Kidney tubule cell (primary cell): Measurements from ENCODE around the gene TSSK2.

ENCODE experiments used
- DNase-seq: peaks from one replicate; pipeline ENCODE4 v3.0.0-alpha.2; 2018; ENCODE audit warnings: low spot score

The TSSK2 gene

DNA sequence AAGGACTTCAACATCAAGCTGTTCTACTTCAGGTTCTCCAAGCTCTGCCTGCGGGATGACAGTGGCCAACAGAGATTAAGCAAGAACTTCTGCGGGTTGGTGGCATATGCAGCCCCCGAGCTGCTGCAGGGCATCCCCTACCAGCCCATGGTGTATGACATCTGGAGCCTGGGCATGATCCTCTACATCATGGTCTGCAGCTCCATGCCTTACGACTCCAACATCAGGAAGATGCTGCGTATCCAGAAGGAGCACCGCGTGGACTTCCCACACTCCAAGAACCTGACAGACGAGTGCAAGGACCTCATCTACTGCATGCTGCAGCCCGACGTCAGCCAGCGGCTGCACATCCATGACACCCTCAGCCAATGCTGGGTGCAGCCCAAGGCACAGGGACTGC lies 6.1 kb upstream of the TSSK2 start:
- no peak for DNase-seq

DNA sequence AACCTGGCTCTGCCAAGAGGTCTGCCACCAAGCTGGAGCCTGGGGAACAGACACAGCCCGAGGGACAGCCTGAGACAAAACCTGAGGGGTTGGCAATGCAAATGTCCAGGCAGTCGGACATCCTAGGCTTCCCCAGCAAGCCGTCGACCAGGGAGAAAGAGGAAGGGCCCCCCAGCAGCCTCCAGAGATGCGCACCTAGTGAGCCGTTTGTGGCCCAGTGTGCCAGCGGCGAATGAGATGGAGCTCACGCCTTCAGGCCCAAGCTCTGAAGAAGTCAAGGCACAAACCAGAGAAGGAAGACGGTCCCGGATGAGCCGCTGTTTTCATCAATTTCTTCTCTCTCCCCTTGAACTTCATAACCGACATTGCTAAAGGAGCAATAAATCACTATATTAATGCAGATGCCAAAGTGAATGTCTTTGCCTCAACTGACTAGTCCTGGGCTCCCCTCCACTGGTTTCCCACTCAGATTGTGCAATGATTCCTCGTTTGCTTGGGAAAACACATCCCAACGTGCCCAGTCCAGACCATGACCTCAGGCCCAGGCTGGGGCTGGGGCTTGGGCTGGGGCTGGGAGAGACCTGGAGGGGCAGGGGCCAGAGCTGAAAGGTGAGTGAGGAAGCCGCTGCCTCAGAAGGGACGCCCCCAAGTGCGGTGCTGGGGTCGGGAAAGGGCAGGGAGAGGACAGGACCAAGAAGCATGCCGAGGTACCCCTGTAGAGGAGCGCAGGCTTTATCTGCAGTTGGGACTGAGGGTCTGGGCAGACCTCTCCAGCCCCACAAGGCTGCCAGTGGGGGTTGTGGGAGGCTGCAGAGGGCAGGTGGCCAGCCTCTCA lies 5.4 kb upstream of the TSSK2 start:
- DNase-seq, result no peak

DNA sequence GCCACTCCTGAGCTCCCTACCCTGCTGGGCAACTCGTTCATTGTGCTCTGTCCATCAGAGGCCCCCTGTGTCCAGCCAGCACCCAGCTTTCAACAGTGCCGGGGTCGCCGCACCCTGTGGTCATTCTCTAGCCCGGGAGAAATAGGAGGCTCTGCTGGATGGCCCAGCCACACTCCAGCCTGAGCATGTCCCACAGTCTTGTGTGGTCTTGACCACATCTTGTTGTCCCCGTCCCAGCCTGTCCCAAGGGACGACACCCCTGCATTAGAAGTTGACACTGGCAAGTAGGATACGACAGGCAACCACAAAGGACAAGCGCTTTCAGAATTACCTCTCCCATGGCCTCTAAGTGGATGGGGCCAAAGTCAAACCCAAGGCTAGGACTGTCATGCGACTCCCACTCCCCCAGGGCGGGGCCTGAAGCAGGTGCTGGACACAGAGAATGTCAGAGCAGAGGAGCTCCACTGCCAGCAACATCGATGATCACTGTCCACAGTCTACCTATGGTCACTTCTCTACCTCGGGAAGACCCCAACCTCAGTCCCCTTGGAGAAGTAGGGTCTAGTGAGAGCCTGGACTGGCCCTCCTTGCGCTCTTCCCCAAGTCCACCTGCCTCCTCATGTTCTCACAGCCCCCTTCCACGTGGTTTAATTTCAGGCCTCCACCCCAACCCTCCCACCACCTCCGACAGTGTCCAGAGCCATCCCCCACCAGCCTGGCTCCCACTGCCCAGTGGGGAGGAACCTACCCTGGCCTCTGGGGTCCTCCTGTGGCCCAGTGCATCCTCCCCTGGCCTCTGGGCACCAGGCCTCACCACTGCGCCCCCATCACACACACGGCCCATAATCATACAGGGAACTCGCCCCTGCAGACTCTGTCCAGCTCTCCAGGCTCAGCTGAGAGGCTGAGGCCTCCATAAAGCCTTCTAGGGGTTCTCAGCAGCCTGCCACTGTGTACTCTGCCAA lies 4.5 kb upstream of the TSSK2 start:
- no peak for DNase-seq

DNA sequence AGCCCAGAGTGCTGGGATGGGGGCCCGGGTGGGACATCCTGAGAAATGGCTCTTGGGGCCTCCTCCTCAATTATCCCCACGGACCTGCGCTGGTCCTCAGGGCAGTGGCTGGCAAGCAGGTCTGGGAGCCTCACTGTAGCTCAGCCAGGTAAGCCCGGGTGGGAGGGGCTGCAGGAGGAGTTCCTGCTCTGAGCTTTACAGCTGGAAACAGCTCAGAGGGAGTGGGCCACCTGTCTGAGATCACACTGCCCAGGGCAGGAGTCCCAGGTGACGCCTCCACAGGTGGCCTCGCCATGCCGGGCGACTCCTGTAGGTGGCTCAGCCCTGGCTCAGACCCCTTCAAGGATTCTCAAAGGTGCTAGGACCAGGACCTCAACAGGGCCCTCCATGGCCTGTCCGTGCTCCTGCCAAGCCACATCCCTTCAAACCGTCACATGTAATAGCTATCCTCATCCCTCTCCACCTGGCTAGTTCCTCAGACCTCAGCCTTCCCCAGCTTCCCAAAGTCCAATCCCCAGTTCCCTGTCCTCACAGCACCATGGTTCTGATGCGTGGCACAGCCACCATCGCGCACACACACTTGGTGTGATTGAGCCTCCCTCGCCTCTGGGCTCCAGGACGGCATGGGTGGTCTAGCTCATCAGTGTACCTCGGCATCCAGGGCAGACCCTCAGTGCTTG lies 3.6 kb upstream of the TSSK2 start:
- DNase-seq, result no peak

DNA sequence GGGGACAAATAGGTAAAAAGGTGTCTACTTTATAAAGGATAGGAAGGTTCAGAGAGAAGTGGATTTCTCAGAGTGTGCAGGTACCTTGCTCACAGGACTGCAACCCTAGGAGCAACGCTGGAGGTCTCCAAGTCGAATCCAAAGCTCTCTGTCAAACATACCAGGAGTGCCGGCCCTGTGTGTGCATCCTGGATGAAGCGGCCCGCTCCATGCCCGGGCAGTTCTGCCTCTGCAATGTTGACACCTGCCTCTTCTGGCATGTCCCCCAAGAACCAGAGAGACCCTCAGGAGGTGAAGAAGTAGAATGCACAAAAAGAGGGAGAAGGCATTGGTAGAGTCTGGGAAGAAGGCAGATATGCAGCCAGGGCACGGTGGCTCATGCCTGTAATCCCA lies 3.1 kb upstream of the TSSK2 start:
- no peak for DNase-seq

DNA sequence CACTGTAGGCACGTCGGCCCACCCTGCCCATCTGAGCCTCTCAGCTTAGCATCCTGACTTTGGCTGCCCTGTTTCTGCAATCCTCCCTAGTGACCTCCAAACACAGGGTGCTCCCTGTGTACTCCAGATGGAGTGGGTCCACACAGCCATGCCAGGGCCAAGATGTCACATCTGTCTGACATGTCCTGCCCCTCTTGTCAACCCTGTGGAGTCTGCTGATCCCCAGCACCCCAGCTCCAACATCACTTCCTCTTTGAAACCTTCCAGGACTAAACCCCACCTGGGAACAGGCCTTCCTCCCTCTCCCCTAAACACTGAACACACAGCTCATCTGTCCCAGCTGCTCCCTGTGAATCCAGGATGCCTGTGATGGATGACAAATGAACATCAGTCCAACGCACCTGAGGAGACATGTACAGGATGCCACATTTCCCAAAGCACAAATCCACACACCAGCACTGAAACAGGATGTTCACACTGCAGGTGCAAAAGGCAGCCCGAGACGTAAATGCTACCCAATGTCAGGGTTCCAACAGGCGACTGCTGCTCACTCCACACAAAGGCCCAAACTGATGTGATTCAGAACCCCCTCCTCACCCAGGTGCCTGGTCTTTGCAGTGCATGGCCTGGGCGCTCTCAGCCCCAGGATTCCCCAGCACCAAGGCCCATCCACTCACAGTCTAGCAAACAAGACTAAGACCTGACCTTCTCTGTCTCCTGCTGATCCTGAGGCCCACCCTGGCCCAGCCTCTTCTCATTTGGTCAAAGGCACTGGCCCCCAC lies 2.0 kb upstream of the TSSK2 start:
- no peak for DNase-seq

DNA sequence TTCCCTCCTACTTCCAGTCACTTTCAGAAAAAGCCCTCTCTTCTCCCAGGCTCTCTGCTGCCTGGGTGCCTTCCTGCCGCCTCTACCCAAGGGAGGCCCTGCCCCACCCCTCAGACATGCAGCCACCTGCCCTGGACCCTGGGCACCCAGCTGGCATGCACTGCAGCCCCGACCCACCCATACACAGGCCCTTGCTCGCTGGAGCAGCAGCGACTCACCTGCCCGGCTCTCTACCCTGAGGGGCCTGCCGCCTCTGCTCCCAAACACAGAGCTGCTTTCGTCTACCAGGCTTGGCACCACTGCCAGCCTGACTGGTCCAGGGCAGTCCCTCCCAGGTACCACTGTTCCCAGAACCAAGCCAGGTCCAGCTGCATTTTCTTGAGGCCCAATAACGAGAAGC lies 1.2 kb upstream of the TSSK2 start:
- no peak for DNase-seq

DNA sequence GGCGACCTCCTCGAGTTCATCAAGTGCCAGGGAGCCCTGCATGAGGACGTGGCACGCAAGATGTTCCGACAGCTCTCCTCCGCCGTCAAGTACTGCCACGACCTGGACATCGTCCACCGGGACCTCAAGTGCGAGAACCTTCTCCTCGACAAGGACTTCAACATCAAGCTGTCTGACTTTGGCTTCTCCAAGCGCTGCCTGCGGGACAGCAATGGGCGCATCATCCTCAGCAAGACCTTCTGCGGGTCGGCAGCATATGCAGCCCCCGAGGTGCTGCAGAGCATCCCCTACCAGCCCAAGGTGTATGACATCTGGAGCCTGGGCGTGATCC lies 542 bp downstream of the TSSK2 start:
- no peak for DNase-seq

DNA sequence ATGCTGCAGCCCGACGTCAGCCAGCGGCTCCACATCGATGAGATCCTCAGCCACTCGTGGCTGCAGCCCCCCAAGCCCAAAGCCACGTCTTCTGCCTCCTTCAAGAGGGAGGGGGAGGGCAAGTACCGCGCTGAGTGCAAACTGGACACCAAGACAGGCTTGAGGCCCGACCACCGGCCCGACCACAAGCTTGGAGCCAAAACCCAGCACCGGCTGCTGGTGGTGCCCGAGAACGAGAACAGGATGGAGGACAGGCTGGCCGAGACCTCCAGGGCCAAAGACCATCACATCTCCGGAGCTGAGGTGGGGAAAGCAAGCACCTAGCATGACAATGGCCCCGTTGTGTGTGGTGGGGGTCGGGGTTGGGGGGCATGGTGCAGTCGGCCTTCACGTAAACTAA lies 1.0 kb downstream of the TSSK2 start:
- no peak for DNase-seq

DNA sequence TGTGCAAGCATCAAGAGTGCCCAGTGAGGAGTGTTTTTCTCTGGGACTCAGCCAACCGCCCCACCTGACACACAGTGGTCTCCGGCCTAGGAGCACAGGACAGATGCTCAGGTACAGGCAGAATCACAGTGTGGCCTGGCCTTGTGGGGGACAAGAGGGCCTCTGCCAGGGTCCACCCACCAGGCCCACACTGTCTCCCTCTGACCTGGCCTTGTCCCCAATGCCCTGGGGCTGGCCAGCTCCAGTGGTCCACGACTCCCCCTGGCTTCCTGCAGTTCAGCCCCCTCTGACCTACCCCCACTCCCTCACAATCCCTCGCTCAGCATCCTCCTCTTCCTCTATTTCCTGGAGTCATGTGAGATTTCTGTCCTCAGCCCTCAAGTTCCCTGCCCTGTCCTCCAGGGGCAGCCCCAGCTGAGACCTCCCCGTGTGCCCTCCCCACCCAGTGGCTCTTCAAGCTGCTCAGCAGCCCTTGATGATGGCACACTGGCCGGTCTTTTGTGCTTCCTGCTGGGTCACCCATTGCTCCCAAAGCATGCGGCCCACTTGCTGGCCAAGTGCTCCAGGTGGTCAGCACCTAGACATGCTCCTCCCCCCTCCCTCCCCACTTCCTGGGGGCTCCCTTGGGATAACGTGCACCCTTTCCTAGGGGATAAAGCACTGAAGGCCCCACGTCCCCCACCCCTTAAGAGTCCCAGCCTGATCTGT lies 1.7 kb downstream of the TSSK2 start:
- DNase-seq, result no peak

DNA sequence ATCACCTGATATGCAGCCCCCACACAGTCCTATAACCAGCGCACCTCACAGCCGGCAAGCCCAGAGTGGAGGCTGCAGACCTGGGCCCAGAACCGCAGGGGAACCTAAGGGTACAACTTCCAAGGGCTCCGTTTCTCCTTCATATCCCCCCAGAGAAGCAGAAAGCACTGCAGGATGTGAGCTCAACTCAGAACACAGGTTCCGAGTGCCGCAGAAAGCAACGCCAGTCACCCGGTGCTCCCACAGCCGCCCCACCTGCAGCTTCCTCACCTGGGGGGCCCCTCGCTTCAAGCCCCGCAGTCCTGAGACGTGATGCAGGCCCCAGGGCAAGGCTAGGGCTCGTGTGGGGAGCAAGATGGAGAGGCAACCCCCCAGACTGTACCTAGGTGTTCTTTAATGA lies 2.5 kb downstream of the TSSK2 start:
- DNase-seq, result no peak

DNA sequence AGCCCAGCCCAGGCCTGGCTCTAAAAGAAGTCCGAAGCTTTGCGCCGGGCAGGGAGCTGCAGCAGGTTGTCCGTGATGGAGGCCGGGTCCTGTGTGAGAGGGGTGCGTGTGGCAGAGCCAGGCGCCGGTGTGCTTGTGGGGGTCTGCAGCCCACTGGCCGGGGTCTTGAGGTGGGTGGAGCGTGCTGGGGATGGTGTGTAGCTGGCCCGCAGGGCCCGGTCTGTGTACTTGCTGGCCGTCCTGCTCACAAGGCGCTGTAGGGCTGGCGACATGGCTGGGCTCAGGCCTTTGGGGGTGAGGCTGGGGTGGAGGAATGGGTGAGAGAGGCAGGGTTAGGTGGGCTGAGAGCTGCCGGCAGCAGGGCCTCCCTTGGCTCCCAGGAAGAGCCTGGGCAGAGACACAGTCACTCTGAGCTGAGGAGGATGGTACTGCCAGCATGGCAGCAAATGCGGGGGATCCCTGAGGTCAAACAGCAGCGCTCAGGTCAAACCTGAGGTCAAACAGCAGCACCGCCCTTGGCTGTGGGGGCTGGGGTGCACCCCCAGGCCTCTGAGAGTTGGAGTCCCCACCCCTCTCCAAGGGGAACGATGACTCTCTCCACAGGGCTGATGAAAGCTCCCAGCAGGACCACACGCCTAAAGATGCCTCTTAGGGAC lies 3.2 kb downstream of the TSSK2 start:
- DNase-seq, result no peak

DNA sequence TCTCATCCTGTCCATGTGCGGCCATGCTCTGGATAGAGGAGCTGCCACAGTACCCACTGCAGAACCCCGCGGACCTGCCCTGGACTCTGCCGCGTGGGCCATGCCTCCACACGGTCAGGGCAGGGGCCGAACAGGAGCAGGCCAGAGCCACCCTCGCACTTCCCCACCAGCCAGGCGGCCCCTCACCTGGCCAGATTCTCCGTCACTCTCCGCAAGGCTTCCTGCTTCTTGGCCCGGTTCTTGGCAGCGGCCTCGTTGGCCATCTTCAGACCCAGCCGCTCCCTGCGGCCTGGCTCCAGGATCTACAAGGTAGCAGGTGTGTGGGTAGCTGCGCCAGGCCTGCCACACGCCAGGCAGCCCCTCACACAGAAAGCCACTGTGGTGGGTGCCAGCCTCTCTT lies 3.8 kb downstream of the TSSK2 start:
- no peak for DNase-seq

DNA sequence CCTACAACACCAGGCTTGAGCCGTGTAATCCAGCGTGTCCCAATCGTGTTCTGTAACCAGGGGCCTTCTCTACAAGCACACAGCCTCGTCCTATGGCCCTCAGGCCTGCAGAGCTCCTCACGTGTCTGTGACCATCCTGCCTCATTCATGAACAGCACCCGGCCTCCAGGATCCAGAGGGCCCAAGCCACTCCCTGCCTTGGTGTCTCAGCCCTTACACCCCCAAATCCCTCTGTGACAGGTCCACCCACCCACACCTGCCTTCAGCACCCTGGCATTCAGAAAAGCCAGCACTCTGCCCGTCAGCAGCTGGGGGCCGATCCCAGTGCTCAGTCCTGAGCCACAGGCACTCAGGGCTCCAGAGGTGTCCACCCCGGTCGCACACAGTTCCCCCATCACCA lies 5.8 kb downstream of the TSSK2 start:
- DNase-seq, result no peak

DNA sequence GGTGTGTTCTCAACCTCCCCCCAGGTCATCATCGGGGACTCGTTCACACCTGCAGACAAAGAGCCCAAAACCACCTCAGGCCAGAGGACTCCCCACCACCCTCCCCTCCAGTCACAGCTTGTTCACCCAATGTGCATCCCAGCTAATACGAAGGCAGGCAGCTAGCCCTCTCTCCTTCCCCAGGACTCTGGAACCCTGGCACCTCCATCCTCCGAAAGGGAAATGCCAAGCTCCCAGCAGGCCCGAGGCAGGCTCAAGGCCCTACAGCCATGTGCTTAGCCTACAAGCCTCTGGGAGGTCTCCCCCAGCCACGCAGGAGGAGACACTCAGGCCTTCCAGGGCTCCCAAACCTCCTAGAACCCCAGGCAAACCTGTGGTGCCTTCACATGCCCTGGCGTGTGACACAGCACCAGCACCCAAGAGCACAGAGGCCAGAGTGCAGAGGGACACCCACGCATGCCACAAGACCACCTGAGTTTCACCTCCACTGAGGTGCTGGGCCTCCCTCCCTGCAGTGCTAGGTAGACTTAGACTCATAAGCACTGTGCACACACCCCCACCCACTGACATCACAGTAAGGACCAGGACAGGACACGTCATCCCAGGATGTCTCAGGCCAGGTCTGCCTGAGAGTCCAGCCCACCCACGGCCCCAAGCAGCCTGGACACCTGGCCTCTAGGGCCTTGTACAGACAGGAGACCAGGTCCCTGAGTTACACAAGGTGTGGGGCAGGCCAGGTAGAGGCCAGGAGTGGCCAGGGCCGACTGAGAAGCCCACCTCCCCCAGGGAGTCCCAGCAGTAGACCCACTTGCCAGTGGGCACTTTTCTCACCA lies 6.5 kb downstream of the TSSK2 start:
- no peak for DNase-seq

DNA sequence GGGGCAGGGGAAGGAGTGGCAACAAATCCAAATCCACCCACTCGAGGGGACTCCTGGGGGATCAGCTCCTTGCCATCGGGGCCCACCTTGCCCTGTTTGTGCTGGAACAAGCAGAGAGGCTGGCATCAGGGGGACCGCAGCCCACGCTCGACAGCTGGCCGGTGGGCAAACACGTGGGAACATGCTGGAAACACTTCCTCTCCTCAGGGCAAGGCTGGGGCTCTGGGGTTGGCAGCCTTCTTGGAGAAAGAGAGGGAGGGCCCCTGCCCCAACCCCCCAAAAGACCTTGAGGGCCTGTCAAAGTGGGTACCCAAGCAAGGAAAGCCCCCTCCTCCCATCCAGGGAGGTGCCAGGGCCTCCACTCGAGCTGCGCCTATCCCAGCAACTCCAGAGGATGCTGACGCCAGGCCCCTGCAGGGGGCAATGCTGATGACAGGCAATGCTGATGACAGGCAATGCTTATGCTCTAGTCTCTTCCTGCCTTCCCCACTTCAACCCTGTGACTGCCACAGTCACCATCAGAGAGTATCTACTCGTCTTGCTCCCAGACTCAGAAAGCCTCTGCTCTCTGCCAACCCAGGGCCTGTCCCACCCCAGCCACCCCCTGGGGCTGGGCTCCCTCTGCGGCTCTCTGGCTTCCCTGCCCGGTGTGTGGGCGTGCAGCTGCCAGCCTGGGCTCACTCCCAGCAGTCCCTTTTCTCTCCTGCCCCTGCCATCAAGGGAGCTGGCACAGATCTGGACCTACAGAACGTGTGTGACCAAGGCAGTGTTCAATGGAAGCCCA lies 7.3 kb downstream of the TSSK2 start:
- DNase-seq, result no peak

DNA sequence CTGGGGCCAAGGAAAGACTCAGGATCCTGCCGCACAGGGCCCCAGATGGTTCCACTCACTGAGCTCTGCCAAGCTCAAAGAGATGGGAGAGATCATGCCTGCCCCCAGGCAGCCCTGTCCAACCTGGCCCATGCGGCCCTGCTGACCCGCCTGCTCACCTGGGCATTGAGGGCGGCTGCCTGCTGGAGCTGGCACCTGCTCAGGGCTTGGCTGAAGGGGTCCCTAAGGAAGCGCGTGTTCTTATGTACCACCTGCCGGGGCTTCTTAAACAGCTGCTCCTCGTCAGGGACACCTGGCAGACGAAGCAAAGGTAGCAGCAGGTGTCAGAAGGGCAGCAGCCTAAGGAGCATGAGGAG lies 7.9 kb downstream of the TSSK2 start:
- DNase-seq, result no peak

DNA sequence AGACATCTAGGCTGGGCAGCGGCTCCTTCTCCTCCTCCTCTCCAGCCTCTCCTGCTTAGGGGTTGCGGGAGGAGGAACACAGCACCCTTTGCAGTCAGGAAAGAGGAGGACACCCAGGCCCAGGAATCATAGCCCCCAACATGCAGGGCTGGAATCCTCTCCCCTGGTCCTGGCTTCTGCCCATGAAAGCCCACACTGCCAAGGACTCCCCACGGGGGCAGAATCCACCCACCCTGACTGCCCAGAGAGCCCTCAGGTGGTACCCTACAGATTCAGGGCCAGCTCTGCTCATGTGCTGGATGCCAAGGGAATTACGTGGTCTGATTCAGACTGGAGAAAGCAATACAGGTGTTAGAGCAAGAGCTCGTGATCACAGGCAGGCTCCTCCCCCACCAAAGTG lies 8.9 kb downstream of the TSSK2 start:
- DNase-seq, result no peak

DNA sequence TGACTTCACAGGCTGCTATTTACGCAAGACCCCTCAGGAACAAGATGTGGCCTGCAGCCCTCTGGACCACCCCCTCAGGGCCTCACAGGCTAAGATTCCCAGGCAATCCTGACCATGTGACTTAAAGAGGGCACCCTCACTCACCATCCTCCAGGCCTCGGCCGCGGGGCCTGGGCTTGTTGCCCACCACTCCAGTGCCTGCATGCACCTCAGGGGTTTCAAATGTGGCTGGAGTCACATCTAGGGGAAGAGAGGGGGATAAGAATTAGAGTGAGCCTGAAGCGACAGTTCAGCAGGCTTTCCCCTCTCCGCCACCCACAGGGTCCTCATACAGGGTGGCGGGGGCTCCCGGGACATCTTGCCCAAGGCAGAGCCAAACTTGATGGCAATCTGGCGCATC lies 11.3 kb downstream of the TSSK2 start:
- no peak for DNase-seq
